GM18858 (cell line): Measurements from ENCODE around the gene PTPN23.
"Not testable (repeated sequence)": the region's sequence is repeated elsewhere in the genome, so short reads cannot be mapped to it uniquely, and the experiment has no call there.

Experiments
- ATAC-seq: cut with Tn5 transposase; IDR thresholded peaks from one replicate; pipeline ENCODE4 v1.9.1; 2021; ENCODE audit not compliant: unreplicated experiment

Gene PTPN23, protein sequence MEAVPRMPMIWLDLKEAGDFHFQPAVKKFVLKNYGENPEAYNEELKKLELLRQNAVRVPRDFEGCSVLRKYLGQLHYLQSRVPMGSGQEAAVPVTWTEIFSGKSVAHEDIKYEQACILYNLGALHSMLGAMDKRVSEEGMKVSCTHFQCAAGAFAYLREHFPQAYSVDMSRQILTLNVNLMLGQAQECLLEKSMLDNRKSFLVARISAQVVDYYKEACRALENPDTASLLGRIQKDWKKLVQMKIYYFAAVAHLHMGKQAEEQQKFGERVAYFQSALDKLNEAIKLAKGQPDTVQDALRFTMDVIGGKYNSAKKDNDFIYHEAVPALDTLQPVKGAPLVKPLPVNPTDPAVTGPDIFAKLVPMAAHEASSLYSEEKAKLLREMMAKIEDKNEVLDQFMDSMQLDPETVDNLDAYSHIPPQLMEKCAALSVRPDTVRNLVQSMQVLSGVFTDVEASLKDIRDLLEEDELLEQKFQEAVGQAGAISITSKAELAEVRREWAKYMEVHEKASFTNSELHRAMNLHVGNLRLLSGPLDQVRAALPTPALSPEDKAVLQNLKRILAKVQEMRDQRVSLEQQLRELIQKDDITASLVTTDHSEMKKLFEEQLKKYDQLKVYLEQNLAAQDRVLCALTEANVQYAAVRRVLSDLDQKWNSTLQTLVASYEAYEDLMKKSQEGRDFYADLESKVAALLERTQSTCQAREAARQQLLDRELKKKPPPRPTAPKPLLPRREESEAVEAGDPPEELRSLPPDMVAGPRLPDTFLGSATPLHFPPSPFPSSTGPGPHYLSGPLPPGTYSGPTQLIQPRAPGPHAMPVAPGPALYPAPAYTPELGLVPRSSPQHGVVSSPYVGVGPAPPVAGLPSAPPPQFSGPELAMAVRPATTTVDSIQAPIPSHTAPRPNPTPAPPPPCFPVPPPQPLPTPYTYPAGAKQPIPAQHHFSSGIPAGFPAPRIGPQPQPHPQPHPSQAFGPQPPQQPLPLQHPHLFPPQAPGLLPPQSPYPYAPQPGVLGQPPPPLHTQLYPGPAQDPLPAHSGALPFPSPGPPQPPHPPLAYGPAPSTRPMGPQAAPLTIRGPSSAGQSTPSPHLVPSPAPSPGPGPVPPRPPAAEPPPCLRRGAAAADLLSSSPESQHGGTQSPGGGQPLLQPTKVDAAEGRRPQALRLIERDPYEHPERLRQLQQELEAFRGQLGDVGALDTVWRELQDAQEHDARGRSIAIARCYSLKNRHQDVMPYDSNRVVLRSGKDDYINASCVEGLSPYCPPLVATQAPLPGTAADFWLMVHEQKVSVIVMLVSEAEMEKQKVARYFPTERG (N-terminal part only)

DNA sequence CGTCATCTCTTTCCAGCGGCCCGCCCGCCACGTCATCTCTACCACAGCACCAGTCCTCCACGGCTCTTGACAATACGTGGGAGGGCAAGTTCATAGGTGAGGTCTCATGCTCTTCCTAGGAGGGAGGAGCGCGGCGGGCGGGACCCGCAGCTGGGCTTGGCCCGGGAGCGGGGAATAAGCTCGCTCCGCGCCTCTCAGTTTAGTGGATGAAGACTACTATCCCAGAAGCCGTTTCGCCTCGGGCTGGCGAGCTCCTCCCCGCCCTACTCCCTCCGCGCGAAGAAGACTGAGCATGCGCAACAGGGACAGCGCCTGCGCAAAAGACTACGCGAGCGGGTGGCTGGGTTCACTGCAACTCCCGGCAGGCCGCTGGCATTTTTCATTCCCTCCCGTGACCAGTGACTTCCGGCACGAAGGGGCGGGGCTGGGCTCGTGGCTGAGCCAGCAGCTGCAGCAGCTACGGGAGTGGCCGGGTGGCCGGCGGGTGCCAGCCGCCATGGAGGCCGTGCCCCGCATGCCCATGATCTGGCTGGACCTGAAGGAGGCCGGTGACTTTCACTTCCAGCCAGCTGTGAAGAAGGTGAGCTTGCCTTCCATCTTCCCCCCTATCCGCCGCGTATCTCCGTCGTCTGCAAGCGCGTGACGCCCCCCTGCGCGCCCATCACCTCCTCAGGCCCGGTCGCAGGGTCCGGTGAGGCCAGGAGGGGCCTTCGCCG is at the start of gene PTPN23:
Gene PTPN23, plus strand, starts transcription at position 421 of the 716 bp plus-strand sequence. Its CDS starts 76 bp downstream, at position 497.
- ATAC-seq = peak; percentile 57

DNA sequence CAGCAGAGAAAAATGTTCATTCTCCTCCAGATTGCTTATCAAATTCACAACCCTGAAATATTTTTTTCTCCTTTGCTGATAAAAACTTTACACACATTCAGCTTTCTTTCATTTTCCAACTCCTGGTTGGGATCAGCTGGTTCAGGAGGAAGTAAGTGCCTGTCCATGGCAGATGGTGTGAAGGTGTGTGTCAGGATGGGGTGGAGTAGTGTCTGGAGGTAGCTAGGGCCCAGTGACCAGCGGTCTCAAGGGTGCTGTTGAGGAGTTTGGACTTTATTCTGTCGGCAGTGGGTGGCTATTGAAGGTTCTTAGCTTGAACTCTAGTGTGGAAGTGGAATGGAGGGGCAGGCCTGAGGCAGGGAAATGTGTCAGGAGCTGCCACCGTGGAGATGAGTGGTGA is 46.9 kb upstream of the PTPN23 start:
- no peak for ATAC-seq

DNA sequence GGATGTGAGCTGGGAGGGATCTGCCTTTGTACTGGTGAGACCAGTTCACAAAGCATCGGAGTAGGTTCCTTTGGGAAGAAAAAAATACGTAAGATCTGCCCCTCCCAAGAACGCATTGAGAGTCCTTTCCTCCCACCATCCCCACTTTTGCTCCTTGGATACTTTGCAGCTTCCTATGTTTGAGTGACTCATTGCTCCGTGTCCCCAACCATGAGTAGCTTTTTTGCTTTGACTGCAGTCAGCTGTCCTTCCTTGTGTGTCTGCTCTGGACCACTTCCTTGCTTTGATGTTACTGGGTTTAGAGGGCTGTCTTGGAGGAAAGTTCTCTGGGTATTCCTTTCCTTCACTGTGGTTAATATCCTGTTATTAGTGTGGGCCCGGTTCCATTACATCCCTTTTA is 43.2 kb upstream of the PTPN23 start:
- ATAC-seq = no peak

DNA sequence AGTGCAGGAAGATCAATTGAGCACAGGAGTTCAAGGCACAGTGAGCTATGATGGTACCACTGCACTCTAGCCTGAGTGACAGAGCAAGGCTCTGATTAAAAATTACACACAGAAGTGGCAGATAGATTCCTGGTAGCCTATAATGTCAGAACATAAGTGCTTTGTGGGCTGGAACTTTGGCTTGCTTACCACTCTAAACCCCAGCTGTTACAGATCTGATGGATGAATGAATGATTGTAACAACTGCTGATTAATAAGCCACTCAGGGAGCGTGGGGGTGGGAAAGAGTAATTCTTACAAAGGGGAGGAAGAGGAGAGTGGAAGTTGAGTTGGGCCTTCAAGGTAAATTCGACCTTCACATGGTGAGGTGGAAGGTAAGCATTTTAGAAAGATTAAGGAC is 40.9 kb upstream of the PTPN23 start:
- no peak for ATAC-seq

DNA sequence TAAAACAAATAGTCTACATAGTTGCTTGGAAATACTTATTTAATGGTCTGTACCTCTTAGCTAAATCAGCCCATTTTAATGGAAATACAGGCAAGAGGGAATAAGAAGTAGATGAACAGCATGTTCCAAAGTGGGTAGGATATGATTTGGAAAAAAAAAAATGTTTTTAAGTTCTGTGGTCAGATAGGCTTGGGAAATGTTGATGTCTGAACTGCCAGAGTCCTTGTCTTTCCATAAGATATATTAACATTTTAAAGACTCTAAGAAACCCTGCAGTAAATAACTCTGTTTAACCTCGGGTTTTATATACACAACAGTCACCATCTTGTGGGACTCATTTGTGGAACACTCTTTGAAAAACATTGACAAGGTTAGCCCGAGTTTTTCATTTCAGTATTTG is 40.0 kb upstream of the PTPN23 start:
- ATAC-seq = no peak

DNA sequence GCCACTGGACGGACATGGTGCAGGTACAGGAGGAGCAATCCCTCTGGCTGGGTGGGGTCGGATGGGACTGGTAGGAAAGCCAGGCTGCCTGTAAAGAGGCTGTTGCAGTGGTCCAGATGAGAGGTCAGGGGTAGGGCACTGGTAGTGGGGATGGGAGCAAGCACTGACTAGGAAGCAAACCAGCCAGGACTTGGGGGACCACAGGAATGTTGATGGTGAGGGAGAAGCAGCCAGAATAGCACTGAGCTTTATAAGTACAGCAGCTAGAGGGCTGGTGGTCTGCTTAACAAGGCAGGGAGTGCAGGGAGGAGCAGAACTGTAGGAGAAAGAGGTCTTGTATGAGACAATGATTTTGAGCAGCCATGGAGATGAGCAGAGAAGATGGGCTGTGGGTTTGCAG is 38.7 kb upstream of the PTPN23 start:
- no peak for ATAC-seq

DNA sequence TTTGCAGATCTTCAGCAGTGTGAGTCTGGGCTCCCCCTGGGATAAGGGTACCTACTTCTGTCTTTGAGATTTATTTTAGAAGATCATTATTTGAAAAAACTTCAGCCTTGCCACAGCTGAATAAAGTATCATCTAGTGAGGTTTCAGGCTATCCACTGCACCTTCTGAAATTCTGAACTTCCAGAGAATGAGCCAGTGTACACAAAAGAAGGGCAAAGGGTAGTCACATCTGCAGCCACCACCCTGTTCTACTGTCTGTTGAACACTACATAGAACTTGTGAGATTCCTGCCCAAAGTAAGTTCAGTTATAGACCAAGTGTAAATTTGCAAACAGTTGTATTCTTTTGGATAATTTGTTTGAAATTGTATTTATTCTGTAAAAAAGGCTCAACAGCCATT is 38.0 kb upstream of the PTPN23 start:
- ATAC-seq = no peak

DNA sequence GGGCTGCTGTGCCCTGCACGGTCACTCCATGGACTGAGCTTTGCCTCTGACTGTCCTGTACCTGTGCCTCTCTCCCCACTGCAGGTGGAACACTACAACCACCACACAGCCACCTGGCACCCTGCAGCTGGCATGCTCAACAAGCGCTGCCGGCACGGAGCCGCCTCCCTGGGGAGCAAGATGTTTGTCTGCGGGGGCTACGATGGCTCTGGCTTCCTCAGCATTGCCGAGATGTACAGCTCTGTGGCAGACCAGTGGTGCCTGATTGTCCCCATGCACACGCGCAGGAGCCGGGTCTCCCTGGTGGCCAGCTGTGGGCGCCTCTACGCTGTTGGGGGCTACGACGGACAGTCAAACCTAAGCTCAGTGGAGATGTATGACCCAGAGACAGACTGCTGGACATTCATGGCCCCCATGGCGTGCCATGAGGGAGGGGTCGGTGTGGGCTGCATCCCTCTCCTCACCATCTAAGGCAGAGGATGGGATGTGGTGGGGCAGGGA is 37.3 kb upstream of the PTPN23 start:
- no peak for ATAC-seq

DNA sequence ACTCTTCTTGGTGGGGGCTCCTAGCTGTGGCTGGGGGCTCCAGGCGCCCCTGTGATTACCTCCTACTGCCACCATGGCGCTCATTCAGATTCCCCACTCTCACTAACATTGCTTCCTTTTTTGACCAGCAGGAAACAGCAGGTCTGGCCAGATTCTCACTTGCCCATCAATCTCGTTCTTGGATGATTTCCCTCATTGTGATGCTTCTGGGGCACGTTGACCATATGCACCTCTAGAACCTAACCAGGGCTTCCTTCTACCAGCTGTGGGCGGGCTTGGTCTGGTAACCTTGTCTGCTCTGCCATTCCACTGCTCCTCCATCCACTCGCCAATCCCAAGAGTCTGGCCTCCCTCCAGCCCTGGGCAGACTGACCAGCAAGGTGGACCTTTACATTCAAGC is 35.9 kb upstream of the PTPN23 start:
- ATAC-seq = no peak

DNA sequence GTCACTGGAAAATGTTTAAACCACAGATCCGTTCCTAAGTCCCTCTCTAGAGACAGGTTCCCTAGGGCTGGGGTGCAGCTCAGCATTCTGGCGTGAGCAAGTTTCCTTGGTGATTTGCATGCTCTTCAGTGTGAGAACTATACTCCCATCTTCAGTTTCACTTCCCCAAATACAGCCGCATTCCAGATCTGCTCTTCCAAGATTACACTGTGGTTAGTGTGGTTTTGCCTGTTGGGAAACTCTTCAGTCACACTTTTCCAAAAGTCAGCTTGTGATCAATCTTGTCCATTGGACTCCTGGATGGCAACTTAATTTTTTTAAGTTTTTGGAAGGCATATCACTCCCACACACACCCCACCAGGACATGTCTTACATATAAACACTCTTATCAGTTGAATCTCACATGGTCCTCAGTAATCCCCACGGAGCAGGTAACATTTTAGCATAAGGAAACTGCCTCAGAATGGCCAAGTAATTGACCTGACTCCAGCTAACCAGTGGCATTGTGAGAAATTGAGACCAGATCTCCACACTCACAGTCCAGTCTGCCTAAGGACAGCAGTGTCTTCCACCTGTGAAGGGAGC is 33.5 kb upstream of the PTPN23 start:
- peak; percentile 79 for ATAC-seq

DNA sequence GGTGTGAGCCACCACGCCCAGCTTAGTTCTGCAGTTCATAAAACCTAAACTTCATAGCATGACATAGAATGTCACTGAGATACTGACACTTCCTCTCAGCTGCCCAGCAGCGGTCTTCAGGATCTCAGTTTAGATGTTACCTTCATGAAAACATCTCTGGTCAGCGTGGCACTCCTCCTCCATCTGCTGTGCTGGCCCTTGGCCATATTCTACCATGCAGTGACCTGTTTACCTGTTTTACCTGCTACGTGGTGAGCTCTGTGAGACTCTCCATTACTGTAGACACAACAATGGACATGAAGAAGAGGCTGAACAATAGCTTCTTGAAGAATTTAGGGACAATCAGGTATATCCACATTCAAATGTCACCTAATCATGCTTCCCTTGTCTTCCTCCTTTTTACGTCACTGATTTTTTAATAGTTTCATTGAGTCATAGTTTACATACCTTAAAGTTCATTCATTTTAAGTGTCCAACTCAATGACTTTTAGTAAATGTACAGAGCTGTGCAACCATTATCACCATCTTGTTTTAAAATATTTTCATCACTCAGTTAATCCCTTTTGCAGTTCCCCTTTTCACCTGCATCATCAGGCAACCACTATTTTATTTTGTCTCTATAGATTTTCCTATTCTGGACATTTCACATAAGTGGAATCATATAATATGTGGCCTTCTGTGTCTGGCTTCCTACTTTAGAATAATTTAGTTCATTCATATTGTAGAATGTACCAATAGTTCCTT is 32.2 kb upstream of the PTPN23 start:
- ATAC-seq = no peak

DNA sequence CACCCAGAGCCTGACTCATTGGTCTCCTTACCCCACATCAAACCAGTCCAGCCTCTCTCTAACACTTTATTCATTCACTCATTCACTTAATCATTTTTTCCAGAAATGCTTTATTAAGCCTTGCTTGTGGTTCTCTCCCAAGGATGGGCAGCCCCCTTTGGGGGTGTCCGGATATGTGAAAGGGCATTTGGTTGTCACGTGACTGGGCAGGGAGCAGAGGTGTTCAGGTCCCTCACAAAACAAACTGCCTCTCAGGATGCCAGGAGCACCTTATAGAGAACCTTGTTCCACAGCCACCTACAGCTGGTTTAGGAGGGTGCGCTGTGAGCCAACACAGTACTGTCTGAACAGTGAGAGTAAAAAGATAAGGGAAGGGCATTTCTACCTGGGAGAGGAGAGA is 25.8 kb upstream of the PTPN23 start:
- ATAC-seq = no peak

DNA sequence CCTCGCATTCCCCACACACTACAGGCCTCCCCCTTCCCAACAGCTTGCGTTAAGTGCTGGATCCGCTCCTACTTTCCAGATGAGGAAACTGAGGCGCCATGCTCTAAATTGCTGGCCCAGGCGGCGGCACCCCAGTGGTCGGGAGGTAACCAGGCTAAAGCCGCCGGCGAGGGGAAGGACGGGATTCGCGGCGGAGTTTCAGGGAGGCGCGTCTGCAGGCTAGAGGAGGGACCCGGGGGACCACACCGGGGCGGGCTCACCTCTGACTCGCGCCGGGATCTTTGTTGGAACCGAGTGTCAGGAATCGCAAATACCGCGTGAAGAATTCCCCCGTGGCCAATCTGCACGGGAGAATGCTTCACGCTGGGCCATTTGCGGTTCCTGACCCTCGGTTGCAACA is 24.6 kb upstream of the PTPN23 start:
- ATAC-seq = no peak

DNA sequence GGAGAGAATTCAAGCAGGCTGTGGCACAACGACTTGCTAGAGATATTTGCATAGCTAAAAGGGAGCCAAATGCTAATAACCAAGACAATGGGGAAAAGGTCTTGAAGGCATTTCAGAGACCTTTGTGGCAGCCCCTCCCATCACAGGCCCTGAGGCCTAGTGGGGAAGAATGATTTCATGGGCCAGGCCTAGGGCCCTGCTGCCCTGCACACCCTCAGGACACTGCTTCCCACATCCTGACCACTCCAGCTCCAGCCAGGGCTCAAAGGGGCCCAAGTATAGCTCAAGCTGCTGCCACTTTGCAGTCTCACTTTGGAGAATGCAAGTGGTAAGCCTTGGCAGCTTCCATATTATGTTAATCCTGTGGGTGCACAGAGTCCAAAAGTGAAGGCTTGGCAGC is 21.5 kb upstream of the PTPN23 start:
- ATAC-seq = no peak

DNA sequence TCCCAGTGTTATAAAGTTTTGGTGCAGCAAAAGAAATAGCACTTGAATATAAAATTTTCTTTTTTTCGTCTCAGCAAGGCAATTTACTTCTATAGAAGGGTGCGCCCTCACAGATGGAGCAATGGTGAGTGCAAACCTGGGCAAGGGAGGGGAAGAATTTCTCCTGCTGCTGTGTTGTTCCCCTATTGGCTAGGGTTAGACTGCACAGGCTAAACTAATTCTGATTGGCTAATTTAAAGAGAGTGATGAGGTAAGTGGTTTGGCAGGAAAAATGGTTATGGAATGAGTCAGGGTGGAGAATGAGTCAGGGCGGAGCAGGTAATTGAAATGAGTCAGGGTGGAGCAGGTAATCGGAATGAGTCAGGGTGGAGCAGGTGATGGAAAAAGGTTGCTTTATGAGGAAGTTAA is 20.7 kb upstream of the PTPN23 start:
- not testable (repeated sequence) for ATAC-seq

DNA sequence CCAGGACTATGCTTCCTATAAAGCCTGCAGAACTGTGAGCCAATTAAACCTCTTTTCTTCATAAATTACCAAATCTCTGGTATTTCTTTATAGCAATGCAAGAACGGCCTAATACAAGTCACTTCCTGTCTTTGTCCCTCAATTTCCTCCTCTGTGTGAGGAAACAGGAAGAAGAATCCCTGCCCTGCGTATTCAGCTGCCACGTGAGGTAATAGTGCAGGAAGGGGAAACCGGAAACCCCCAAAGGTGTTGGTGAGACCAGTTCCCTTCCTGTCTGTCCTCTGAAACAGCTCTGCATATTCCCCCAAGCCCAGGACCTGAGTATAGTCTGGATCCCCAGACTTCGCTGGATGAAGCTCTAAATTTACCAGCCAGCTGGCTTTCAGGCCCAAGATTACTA is 18.1 kb upstream of the PTPN23 start:
- no peak for ATAC-seq

DNA sequence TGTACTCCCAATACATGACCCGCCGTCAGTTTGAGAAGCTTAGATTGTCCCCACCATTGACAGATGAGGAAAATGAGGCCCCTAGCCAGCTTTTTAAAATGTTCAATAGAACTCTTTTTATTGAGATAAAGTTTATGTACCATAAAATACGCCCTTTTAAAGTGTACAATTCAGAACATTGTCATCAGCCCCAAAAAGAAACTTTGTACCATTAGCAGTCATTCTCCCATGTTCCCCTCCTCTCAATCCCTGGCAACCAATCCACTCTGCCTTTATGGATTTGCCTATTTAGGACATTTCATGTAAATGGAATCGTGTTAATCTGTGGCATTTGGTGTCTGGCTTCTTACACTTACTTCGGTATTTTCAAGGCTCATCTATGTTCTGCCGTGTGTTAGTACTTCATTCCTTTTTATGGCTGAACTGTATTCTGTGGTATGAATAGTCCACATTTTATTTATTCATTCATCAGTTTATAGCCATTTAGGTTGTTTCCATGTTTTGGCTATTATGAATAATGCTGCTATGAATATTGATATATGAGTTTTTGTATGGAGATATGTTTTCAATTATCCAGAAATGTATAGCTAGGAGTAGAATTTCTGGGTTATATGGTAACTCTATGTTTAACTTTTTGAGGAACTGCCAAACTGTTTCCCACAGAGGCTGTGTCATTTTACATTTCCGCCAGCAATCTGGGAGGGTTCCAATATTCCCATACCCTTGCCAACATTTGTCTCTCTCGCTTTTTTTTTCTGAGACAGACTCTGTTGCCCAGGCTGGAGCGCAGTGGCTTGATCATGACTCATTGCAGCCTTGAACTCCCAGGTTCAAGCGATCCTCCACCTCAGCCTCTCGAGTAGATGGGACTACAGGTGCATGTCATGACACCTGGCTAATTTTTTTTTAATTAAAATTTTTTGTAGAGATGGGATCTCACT is 15.3 kb upstream of the PTPN23 start:
- no peak for ATAC-seq

DNA sequence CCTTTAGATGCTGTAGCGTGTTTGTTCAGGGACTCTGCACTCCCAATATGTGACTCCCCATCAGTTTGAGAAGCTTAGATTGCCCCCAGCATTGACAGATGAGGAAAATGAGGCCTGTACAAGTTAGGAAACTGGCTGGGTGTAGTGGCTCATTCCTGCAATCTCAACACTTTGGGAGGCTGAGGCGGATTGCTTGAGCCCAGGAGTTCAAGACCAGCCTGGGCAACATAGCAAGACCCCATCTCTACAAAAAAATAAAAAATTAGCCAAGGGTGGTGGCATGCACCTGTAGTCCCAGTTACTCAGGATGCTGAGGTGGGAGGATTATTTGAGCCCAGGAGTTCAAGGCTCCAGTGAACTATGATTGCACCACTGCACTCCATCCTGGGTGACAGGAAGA is 14.0 kb upstream of the PTPN23 start:
- ATAC-seq = no peak
